GM21381 (cell line): ENCODE measurements around the gene RHOBTB3.
"Not testable (repeated sequence)": the region's sequence is repeated elsewhere in the genome, so short reads cannot be mapped to it uniquely, and the experiment has no call there.

Experiments
- ATAC-seq: cut with Tn5 transposase; IDR thresholded peaks from one replicate; pipeline ENCODE4 v1.9.1; 2021; ENCODE audit warnings: mild to moderate bottlenecking, moderate library complexity; ENCODE audit not compliant: unreplicated experiment

Gene RHOBTB3

GRCh38 chr5:95836971-95837370 is 105.8 kb downstream of the RHOBTB3 start:
- ATAC-seq: not testable (repeated sequence)

GRCh38 chr5:95837492-95837891 is 106.4 kb downstream of the RHOBTB3 start:
- ATAC-seq: no peak

- ATAC-seq: no peak
Observed at GRCh38 chr5:95838001-95838520, 106.9 kb downstream of the RHOBTB3 start.

GRCh38 chr5:95838556-95838955 is 107.4 kb downstream of the RHOBTB3 start:
- no peak for ATAC-seq

DNA sequence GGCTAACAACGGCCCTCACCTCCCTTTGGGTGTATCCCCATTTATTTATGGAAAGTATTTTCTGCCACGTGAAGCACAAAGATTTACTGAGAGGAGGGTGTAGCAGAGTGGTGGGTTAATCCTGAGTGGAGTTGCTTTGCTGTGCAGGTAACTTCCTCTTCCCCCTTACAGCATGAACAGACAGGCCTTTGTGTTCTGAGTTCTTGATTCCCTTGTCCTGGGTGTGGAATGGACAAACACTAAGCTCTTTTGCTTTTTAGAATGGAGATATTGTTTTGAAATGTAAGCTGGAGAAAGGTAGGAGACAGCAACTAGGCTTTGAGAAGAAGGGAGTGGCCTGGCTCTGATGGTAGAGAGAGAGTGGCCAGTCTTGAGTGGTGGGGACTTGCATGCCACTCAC is 108.5 kb downstream of the RHOBTB3 start:
- ATAC-seq: no peak

- no peak for ATAC-seq
Observed at GRCh38 chr5:95840956-95841705, 110.0 kb downstream of the RHOBTB3 start.

- no peak for ATAC-seq
Observed at GRCh38 chr5:95841914-95842812, 111.0 kb downstream of the RHOBTB3 start.

DNA sequence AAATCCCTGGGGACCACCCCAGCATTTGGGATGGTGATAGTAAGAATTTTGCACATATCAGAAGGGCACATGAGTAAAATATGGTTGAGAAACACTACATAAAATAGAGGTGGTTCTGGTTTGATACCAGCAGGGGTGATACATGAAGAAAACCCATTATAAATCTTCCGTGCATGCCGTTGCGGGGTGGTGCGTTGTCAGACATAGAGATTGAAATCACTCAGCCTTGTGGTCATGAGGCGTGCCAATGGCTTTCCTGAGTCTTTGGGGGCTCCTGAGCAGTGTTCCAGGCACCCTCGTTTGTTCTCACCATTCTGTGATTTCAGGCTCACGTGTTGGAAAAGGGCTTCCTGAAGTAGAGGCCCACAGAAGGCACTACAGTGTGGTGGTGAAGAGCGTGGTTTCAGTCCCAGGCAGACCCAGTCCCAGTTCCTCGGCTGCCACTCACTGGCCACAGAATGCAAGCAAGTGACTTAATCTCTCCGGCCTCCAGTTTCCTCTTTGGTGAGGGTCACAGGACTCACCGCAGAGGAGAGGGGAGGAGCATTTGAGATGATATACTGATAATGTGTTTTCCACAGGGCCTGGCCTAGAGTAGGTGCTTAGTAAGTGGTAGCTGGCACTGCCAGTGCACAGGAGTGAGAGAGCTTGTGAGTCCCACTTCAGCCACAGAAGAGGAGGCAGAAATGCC is 111.9 kb downstream of the RHOBTB3 start:
- ATAC-seq: peak; percentile 90

DNA sequence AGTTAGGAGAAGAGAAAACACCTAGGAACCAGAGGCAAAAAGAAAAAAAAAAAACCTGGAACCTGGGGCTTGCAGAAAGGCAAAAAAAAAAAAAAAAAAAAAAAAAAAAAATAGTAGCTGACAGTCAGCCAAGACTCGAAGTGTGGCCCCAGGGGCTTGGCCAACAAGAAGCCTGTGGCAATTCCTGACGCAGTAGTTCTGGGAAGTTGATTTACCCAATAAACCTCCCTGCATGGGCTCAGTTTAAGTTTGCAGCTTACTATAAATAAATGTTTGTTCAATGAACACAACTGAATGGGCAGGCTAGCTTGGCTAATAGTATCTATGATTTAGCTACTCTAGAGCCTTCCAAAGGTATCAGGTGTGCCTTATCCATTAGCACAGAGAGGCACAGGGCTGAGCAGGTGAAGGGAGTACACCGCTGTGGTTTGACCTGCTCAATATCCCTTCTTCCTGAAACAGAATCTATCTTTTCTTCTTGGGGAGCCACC is 112.6 kb downstream of the RHOBTB3 start:
- ATAC-seq: no peak

DNA sequence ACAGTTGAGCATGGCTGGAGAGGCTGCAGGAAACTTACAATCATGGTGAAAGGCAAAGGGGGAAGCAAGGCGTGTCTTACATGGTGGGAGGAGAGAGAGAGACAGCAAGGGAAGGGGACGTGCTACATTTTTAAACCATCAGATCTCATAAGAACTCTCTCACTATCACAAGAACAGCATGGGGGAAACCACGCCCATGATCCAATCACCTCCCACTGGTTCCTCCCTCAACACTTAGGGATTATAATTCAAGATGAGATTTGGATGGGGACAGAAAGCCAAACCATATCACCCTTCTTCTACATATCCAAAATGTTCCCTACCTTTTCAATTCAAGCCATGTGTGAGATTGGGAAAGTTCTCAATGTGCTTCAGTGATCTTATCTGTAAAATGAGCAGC is 114.3 kb downstream of the RHOBTB3 start:
- ATAC-seq: no peak
